NK-92 (cell line): Measurements from ENCODE around the gene IBTK.
"Not testable (repeated sequence)": the region's sequence is repeated elsewhere in the genome, so short reads cannot be mapped to it uniquely, and the experiment has no call there.

ENCODE experiments used
- DNase-seq: peaks from one replicate; lab custom pipeline; 2025; ENCODE audit not compliant: unreplicated experiment; lab: John Stamatoyannopoulos, UW

Gene IBTK

DNA sequence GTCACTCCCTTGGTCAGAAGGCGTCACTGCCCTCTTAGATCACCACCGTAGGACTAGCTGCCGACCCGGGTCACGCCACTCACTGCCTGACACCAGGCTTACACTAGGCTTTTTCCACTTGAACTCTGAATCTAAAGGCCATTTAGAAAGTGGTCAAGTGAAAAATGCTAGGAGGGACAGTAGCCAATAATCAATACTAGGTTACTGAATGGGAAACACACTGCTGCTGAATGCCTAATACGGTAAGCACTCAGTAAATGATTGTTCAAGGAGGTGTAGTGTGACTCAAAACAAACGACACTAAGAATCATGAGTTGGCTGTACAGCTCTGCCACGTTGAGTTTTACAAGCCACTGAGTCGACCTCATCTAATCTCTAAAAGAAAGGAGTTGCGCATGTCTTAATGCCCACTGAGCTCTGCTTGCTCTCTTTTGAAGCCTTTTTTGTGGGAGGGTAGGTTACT, 760 bp upstream of the IBTK start:
- no peak for DNase-seq

- no peak for DNase-seq
Observed at GRCh38 chr6:82246802-82247504, 591 bp downstream of the IBTK start.

GRCh38 chr6:82246370-82246769, 1.2 kb downstream of the IBTK start:
- no peak for DNase-seq

GRCh38 chr6:82245376-82245775, 2.2 kb downstream of the IBTK start:
- no peak for DNase-seq

GRCh38 chr6:82243884-82244283, 3.7 kb downstream of the IBTK start:
- no peak for DNase-seq

DNA sequence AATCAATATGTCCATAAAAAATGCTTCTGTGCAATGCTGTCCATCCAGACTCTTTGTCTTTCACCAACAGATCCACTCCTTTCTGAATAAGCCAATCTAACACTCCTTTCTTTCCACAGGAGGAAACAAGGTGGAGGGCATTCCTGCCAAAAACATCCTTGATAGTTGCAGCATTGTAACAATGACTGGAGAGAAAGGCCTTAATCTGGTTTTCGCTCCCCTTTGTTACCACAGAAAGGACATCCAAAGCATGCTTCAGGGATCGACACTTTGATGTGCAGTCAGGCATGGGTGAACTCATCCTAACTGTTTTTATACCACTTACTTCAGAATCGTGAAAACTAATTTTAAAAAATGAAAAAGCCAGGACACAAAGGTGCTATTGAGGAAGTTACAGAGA, 7.4 kb downstream of the IBTK start:
- DNase-seq, result no peak

- DNase-seq, result no peak
Observed at GRCh38 chr6:82239597-82239996, 7.9 kb downstream of the IBTK start.

- no peak for DNase-seq
Observed at GRCh38 chr6:82237013-82237412, 10.5 kb downstream of the IBTK start.

- DNase-seq, result no peak
Observed at GRCh38 chr6:82227770-82228169, 19.8 kb downstream of the IBTK start.

- no peak for DNase-seq
Observed at GRCh38 chr6:82220167-82220566, 27.4 kb downstream of the IBTK start.

- DNase-seq, result no peak
Observed at GRCh38 chr6:82217018-82217586, 30.4 kb downstream of the IBTK start.

GRCh38 chr6:82216549-82216948, 31.0 kb downstream of the IBTK start:
- no peak for DNase-seq

- DNase-seq, result no peak
Observed at GRCh38 chr6:82211326-82211725, 36.2 kb downstream of the IBTK start.

GRCh38 chr6:82208913-82209312, 38.6 kb downstream of the IBTK start:
- no peak for DNase-seq

DNA sequence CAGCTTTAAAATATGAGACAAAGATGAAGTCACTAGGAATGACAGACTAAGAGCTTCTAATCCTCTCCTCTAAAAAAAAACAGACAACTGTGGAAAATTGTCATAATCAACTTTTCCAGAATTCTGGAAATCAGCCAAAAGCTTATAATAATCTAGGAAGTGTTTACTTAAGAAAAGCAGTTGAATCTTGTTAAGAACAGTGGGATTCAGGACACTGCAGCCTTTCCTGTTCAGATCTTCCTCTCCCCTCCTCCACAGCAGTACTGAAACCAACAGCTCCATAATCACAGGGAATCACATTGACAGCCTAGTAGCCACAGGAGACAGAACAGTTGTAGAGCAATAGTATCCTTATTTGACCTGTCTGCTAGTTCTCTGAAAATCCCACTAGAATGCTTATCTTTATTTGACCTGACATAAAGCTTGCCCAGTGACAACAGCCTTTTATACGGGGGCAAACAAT, 41.6 kb downstream of the IBTK start:
- DNase-seq, result no peak

GRCh38 chr6:82204020-82204419, 43.5 kb downstream of the IBTK start:
- DNase-seq, result no peak

GRCh38 chr6:82197784-82198183, 49.8 kb downstream of the IBTK start:
- DNase-seq, result no peak

- DNase-seq, result not testable (repeated sequence)
Observed at GRCh38 chr6:82197245-82197644, 50.3 kb downstream of the IBTK start.

DNA sequence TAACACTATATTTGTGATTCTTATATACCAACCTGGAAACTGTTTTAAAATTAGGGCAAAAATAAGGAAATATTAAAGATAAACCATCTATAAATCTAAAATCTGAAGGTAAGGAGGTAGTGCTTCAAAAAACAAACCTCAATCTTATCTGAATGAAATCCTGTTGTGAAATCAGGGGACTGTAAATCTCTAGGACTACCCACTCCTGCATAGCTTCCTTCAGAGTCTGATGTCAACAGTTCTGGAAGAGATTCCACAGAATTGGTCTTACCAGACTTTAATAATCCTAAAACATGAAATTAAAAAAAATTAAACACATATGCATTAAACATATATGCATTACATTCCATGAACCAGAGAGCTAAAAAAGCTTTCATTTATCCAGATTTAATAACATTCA, 51.4 kb downstream of the IBTK start:
- DNase-seq, result no peak

DNA sequence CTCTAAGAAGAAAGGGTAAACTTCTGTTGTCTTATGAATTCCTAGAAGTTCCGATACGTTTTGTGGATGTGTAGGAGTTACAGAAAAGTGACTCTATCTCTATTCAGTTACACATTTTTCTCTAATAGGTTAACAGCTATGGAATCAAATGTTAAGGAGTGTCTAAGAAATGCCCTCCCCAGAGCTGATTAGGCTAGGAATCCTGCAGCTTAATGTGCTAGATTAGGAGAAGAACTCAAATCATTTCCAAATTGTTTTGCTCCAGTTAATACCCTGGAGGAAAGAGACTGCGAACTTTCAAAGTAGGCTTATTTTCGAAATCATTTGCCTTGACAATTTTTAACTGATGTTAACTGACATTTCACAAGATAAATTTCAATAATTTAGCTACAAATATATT, 51.9 kb downstream of the IBTK start:
- no peak for DNase-seq

- DNase-seq, result no peak
Observed at GRCh38 chr6:82185948-82186535, 61.5 kb downstream of the IBTK start.

GRCh38 chr6:82183642-82184282, 63.8 kb downstream of the IBTK start:
- DNase-seq, result no peak
